HG03175 (cell line): Measurements from ENCODE around the gene ARAP2.
A peak's percentile ranks its signal among the peaks of the same experiment; 100 is the strongest.

Source experiments
- ATAC-seq: cut with Tn5 transposase; IDR thresholded peaks from one replicate; pipeline ENCODE4 v1.9.1; 2021; ENCODE audit warnings: mild to moderate bottlenecking, moderate library complexity; ENCODE audit not compliant: unreplicated experiment

ARAP2 gene

DNA sequence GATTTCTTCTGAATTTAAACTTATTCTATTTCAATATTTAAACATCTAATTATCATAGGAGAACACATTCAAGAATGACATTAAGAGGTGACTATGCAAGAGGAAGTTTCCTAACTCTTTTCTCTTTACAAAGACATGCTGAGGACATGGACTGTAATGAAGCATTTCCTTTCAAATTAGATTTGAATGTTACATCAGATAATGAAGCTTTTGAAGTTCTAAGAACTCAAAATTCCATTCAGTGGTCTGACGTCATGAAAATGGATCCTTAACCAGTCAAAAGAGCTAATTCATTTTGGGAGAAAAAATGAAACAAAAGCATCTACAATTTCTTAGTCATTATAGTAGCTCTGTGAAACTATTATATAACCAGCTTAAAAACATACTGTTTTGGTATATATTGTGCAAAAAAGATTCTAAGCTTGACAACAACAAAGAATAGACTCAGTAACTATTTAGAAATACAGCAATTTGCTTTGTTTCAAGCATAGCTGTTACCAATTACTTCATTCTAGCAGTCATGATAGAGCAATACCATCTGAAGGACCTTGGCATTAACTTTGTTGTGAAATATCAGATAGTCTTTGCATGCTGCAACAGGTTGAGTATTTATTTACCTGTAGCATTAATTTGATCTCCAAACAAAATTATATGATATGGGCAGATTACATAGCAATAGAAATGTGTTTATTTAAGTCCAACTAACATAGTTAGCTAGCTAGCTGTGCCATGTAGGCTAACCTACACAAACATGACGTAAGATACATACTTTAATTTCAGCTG is 23.4 kb upstream of the ARAP2 start:
- ATAC-seq: no peak

DNA sequence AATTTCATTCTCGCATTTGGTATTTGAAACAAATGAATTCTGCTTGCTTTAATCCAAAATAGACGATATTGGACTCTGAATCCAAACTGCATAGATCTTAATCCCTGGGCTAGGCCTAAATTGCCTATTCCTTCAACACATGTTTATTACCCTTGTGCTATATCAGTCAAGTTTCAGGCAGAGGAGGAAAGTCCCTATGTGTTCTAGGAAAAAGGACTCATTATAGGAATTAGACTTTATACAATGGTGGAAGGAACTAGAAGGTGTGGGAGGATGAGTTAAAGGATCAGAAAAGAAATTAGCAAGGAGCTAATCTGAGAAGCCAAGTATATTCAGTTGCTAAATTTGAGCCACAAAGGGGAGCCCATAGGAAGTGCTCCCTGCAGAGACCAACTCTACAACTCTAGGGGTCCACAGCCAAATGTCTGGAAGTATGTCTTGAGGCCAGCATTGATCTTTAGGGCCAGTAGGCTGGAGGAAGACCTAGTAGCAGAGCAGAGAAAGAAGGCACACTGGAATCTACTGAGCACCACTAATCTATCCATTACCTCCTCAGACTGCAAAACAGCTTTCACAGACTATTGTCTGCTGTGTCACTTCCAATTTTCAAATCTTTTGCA is 20.0 kb upstream of the ARAP2 start:
- ATAC-seq: no peak

DNA sequence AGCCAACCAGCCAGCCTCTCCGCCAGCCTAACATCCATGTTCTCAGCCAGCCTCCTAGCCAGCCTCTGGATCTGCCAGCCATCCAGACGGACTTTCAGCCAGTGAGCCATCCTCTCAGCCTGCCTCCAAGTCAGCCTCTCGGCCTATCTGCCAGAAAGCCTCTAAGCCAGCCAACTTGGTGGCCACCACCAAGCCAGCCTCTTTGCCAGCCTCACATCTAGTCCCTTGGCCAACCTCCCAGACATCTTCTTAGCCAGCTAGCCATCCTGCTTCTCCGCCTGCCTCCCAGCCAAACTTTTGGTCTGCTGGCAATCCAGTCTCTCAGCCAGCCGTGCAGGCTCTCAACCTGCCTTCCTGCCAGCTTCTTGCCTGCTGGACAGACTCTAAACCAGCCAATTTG is 16.4 kb upstream of the ARAP2 start:
- no peak for ATAC-seq

DNA sequence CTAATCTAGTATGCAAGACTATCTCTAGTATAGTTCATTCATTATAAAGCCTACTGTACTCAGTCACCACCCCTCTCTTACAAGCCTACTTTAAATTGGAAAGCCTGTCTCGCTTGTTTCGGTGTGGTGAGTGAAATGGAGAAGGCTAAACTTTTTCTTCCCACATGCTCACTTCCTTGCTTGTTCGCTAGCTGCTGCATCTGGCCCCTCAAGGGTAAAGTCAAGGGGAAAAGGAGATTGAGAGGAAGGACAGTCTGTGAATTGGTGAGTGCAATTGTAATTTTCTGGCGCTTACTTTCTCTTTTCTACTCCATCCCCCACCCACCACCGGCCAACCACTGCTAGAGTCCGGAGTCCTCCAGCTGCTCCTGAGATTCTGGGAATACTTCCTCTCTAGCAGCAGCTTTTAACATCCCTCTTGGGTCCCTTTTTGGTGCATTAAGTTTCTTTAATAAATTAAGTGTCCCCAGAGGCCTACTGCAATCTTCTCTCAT is 12.1 kb upstream of the ARAP2 start:
- peak; percentile 39 for ATAC-seq

DNA sequence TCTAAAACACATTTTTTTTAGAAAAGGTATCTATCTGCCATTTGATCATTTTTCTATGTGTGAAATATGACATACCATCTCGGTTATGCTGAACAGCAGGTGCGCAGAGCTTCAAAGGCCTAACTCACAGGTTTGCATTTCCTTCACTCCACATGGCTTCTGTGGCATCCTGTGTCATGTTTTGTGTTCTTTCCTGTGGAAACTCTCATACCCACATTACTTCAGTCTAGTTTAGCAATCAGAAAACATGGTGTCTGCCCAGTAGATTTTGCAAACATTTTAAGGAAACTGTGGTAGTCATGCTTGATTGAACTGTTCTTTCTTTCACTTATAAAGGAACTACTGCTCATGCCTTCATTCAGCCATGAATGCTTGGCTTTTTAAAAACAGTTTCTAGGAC is 11.3 kb upstream of the ARAP2 start:
- ATAC-seq: peak; percentile 90

DNA sequence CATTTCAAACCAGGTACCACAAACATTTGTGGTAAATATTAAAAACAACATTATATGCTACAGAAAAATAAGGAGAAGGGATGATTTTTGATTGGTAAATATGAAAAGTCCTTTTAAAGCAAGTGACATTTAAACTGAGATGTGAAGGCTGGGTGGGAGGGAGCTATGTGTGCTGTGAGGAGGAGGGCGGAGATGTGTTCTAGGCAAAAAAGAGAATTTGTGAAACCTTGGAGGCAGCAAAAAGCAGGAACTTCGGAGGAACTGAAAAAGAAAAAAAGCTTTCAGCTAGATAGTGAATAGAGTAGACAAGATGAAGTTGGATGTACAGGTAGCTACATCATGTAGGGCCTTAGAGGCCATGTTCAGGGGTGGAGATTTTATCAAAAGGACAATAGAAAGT is 10.1 kb upstream of the ARAP2 start:
- no peak for ATAC-seq

DNA sequence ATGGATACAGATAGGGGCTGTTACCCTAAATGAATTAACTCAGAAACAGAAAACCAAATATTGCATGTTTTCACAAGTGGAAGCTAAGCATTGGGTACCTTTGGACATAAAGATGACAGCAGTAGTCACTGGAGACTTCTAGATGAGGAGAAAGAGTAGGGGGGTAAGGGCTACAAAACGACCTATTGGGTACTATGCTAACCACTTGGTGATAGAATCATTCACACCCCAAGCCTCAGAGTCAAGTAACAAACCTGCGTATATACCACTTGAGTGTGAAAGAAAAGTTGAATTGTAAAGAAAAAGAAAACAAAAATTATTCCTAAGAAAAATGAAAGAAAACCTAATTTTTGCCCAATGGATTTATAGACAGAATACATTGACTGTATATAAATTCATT is 7.7 kb upstream of the ARAP2 start:
- no peak for ATAC-seq

DNA sequence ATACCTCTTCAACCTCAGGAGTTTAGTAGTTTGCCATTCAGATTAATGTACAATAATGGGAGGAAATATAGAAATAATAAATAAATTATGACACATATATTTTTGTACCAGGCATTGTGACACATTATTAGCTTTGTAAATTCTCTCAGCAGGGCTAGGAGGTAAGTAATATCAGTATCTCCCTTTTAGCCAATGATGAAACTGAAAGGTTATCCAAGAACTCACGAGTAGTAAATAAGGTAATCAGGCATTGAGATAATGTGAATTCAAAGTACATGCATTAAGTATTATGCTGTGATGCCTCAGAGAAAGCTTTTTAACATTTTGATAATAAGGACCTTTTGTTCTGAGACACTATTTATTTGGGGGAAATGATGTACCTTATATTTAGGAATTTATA is 5.3 kb upstream of the ARAP2 start:
- no peak for ATAC-seq

DNA sequence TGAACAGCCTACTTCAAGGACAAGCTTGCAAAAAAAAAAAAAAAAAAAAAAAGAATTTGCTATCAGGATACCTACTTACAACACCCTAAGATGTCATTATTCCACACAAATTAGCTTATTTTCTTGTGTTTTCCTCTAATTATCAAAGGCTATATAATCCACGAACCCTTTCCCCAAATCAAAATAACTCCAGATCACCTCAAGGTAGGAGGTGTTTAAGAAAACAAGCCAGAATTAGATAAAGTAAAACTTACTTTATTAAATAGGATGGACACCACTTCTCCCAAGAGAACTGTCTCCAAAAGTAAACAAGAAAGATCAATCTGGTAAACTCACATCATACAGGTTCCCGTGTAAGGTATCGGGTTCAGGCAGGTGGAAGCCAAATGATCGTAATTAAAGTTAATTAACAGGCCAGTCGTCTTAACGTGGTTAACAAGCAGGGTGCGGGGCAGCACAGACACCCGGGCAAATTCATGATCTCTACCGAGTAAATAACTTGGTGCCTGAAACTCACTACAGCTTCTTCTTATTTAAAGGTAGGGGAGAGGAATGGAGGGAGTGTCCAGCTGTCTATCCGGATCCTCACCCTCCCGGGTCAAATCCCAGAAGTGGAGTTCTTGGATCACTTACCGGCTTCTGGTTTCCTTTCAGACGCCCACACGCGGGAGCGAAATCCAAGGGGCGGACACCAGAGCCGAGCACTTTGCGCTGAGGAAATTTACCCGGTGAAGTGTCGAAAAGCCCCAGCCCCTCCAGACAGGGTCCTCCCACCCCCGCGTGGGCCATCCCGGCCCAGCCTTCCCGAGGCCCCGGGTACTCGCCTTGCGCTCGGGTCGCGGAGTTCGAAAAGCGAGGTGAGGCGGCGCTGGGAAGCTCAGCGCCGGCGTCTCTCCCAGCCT is 708 bp downstream of the ARAP2 start:
- ATAC-seq: peak; percentile 22

DNA sequence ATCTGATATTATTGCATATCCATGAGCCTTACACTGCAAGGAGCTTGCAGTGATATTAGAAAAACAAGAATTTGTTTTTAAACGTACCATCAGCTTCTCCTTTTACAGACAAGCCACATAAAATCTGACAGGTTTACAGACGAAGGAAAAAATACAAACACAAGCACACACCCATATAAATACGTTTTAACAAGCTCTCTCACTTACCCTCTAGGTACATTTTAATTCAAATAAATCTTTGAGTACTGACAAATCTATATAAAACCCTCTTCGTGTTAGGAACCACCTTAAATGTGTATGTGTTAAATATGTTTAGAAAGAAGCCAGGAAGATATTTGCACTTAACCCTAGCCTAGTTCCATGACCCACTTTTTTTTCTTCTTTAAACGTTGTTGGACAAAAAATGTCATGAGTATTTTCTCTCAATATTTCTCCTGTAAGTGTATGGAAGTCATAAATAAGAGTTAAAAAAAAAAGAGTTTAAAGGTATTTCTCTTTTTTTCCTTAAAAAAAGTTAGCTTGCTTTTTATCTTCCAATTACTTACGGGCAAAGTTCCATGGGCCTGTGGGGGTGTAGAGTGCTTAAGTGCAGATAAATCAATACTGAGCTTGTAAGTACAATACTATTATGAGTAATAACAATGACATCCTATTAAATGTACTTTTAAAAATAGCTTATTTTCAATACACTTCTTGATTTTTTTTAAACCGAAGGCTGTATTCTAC is 1.5 kb downstream of the ARAP2 start:
- no peak for ATAC-seq

DNA sequence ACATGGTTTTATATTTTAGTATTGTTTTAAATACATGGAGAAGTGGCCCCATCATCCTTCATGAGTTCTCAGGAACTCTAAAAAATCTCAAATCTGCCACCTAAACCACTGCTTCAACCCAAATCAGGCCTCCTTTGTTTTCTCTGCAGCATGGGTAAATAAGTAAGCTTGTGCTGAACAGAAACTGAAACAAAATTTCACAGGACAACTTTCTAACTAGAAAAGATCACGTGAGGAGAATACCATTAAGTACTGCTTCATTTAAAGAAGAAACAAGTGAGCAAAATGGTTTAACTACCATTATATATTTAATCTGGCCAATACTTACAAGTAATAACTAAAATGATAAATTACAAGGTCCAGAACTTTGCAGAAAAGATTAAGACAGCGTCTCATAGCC is 2.5 kb downstream of the ARAP2 start:
- peak; percentile 55 for ATAC-seq

DNA sequence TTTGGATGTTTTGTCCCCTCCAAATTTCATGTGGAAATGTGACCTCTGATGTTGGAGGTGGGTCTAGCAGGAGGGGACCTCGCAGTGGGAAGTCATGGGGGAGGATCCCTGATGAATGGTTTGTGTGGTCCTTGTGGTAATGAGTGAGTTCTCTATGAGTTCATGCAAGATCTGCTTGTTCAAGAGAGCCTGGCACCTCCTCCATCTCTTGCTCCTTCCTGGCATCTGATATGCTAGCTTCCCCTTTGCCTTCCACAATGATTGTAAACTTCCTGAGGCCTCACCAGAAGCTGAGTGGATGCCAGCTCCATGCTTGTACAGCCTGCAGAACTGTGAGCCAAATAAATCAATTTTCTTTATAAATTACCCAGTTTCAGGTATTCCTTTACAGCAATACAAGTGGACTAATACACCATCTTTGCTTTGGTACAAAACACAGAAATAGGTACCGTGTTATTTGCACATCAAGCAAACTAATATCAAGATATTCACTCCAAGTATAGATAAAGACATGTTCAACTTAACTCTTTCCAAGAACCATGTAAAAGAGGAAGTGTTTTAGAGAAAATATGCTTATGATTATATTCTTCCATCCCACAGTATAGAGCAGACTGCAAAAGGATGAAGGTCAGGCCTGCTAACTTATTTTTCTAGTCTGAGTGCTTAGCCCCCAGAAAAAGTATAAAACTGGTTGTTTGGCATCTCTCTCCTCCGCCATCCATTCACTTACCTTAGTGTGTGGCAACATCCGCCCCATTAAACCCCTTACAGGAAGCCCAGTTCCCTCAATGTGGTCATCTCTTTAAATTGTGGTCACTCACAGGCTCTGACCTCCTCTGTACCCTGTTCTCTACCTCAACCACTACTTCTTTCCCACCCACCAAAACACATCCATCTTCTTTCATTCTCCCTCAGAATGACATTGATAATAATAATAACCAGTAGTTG is 6.7 kb downstream of the ARAP2 start:
- no peak for ATAC-seq

DNA sequence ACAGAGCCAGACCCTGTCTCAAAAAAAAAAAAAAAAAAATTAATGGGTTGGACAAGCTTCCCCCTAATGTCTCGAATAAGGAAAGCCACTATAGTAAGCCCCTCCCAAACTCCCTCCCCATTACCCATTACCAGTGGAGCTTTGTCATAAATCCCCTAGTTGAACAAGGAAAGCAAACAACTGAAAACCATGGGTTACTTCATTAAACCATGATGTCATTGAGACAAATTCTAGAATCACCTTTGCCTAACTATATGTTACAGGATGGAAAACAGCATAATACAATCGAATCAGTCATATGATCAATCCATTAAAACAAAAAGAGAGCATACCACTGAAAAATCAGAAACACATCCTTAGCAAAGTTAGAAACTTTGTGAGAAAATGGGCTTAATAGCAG is 8.2 kb downstream of the ARAP2 start:
- no peak for ATAC-seq

DNA sequence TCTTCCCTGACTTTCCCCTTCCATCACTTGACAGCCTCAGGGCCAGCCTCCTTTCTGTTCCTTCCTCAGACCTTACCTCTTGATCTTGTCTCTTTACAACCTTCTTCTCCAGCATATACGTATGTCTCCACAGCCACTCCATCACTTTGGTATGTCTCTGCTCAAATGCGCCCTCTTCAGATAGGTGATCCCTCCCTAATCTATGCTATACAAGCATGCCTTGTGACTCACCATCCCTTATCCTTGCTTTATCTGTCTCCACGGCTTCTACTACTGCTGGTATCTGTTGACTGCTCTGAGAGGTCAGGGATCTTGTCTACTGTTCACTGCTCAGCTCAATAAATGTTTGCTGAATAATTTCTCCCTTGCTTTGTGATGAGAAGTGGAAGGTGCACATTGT is 9.0 kb downstream of the ARAP2 start:
- ATAC-seq: no peak

DNA sequence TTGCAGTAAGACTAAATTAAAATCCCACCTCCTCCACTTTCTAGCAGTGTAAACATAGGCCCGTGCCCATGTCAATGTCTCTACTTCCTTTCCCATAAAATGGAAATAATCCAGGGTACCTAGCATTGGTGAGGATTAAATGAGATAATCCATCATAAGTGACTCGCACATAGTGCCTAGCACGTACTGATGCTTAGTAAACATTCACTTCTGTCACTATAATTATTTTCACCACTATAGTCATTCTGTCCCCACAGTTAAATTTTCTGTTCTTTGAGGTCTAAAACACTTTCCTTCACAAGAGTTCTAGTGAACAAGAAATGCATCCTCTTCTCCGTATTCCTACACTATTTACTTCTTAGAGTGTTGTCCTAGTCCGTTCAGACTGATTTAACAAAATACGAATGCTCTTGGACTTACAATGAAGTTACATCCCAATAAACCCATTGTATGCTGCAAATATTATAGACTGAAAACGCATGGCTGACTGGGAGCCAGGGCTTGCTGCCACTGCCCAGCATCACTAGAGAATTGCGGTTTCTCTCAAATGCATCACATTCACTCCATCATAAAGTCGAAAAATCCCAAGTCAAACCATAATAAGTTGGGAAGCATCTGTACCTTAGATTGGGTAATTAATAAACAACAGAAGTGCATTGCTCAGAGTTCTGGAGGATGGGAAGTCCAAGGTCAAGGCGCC is 10.6 kb downstream of the ARAP2 start:
- ATAC-seq: no peak

DNA sequence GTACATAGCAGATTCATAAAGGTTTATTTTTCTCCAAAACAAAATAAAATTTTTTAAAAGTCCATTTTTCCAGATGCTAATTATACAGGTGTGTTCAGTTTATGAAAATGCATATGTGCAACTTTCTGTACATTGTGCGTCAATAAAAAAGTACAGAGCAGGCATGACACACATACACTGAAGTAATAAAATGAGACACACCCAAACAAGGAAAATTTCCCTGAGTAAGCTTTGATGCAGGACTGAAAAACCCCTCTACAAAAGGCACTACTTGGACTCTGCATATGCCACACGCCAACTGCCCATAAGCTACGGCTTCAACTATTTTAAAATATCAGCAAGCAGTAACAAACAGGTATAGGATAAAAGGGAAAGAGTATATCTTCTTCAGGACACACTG is 13.8 kb downstream of the ARAP2 start:
- ATAC-seq: no peak

DNA sequence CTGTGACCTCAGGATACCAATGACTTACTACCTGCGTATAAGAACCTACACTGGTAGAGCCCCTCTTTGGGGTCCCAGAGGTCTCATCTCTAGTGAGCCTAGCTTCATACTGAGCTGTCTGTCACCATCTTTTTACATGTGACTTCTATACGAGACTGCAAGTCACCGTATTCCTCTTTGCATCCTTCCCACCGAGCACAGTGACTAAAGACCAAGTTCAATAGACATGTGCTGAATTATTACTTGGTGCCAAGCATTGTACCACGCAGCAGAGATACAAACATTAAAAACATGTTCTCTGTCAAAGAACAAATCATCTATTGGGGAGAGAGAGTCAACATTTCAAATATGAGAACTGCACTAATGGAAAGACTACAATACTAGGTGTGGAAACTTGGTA is 16.4 kb downstream of the ARAP2 start:
- ATAC-seq: no peak

DNA sequence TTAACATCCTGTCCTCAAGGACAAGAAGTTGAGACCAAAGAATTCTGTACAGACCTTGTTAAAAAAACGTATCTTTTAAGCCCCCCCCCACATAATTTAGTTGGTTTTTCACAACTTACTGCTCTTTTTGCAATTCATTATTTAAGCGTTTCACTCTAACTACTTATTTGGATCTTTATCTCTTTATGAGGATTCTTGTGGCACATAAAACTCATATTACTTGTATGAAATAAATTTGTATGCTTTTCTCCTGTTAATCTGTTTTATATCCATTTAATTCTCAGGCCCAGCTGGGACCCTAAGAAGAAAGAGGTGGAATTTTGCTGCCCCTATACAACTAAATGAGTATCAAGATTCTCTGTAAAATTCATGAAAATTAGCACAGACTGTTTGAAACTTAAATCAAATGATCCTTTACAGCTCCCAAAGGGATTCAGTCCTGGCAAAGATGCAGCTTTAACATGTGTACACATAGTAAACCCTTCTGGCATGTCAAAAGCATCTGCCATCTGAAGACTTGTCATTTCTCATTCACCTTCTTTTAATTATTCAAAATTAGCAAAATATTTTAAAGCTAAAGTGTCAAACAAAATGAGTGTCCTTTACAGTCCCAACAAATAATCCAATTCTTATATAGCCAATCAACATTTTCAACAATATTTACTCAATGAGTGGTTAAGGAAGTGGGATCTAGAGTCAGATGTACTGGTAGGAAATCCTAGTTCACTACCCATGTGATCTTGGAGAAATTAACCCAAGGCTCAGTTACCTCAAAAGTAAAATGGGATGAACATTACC is 17.7 kb downstream of the ARAP2 start:
- ATAC-seq: no peak
